HG03108 (cell line): ENCODE results near the gene ATP6V0A1.
"Not testable (repeated sequence)": the region's sequence is repeated elsewhere in the genome, so short reads cannot be mapped to it uniquely, and the experiment has no call there.

Source experiments
- ATAC-seq: cut with Tn5 transposase; IDR thresholded peaks from one replicate; pipeline ENCODE4 v1.9.1; 2021; ENCODE audit warnings: moderate library complexity; ENCODE audit not compliant: unreplicated experiment

Gene ATP6V0A1

GRCh38 chr17:42436391-42436790, 22.3 kb upstream of the ATP6V0A1 start:
- ATAC-seq, result no peak

- ATAC-seq, result no peak
These were observed 19.8 kb upstream of the ATP6V0A1 start for GRCh38 chr17:42438600-42439567.

GRCh38 chr17:42441371-42442195, 17.1 kb upstream of the ATP6V0A1 start:
- ATAC-seq, result no peak

GRCh38 chr17:42442196-42442565, 16.5 kb upstream of the ATP6V0A1 start:
- no peak for ATAC-seq

GRCh38 chr17:42449176-42449575, 9.5 kb upstream of the ATP6V0A1 start:
- ATAC-seq, result not testable (repeated sequence)

- not testable (repeated sequence) for ATAC-seq
These were observed 8.8 kb upstream of the ATP6V0A1 start for GRCh38 chr17:42449838-42450237.

- not testable (repeated sequence) for ATAC-seq
These were observed 7.4 kb upstream of the ATP6V0A1 start for GRCh38 chr17:42451270-42451669.

- no peak for ATAC-seq
These were observed 5.2 kb upstream of the ATP6V0A1 start for GRCh38 chr17:42453439-42453838.

GRCh38 chr17:42454987-42455386, 3.7 kb upstream of the ATP6V0A1 start:
- ATAC-seq, result not testable (repeated sequence)

GRCh38 chr17:42456223-42457106, 2.2 kb upstream of the ATP6V0A1 start:
- no peak for ATAC-seq

- no peak for ATAC-seq
These were observed 1.4 kb upstream of the ATP6V0A1 start for GRCh38 chr17:42457107-42457792.

- ATAC-seq, result no peak
These were observed 650 bp downstream of the ATP6V0A1 start for GRCh38 chr17:42459256-42459800.

GRCh38 chr17:42459801-42460281, 1.2 kb downstream of the ATP6V0A1 start:
- ATAC-seq, result no peak

GRCh38 chr17:42460371-42460770, 1.7 kb downstream of the ATP6V0A1 start:
- no peak for ATAC-seq

GRCh38 chr17:42463976-42464400, 5.3 kb downstream of the ATP6V0A1 start:
- ATAC-seq, result no peak

GRCh38 chr17:42467889-42468288, 9.2 kb downstream of the ATP6V0A1 start:
- no peak for ATAC-seq

- ATAC-seq, result no peak
These were observed 14.2 kb downstream of the ATP6V0A1 start for GRCh38 chr17:42472709-42473521.

GRCh38 chr17:42474276-42474675, 15.6 kb downstream of the ATP6V0A1 start:
- no peak for ATAC-seq

- no peak for ATAC-seq
These were observed 16.4 kb downstream of the ATP6V0A1 start for GRCh38 chr17:42475121-42475520.
